Ovary (tissue), 9 donors: ENCODE data around the gene PRDX2. TPM values are rescaled to one million over a fixed set of nuclear protein-coding genes. Genes with fewer than 3 reads are reported as not detected.

Source experiments
- DNase-seq, 5 donors: peaks; one replicate each; pipeline ENCODE4 v3.0.0-alpha.2; 2019 to 2020
- H3K27ac ChIP-seq, 2 donors: fragments of 200-600 bp; one replicate each; pipeline versions ENCODE4 v1.5.1 to v1.8.0; 2019 to 2022
- H3K27me3 ChIP-seq: fragments of 200-600 bp; one replicate; pipeline ENCODE4 v1.8.0; 2022
- H3K36me3 ChIP-seq: fragments of 200-600 bp; sonication (generic); one replicate; pipeline ENCODE4 v1.5.1; 2019
- H3K4me1 ChIP-seq: one replicate; pipeline ENCODE4 v1.8.1; 2013; ENCODE audit warnings: mild to moderate bottlenecking, moderate library complexity; ENCODE audit not compliant: insufficient read depth
- H3K4me3 ChIP-seq: fragments of 200-600 bp; sonication (generic); one replicate; pipeline ENCODE4 v1.5.1; 2017
- H3K9me3 ChIP-seq, 2 donors: fragments of 200-600 bp in 1 of 2; sonication (generic) in 1 of 2; one replicate each; pipeline versions ENCODE4 v1.5.1 to v1.8.1; 2013 to 2019; ENCODE audit warnings: mild to moderate bottlenecking in 1 of 2, moderate library complexity in 1 of 2
- CTCF ChIP-seq, 3 donors: fragments of 450-650 bp in 2 of 3; fragments of 200-600 bp in 1 of 3; IDR thresholded peaks; one replicate each; pipeline versions ENCODE4 v1.5.1 to v1.8.0; 2016 to 2022; ENCODE audit warnings: antibody characterized with exemption in 3 of 3, mild to moderate bottlenecking in 1 of 3
- EP300 ChIP-seq: sonication (generic); formaldehyde crosslinking; IDR thresholded peaks from one replicate; pipeline ENCODE4 v1.6.1; 2017; ENCODE audit warnings: antibody characterized with exemption
- POLR2A ChIP-seq: fragments of 450-650 bp; IDR thresholded peaks from one replicate; pipeline ENCODE4 v1.6.1; 2017; ENCODE audit warnings: antibody characterized with exemption, mild to moderate bottlenecking, moderate library complexity
- WGBS, 3 donors: extraction: QIAGEN DNeasy Blood & Tissue Kit in 1 of 3; methylation state at CpG; one replicate each; pipeline versions ENCODE4 v1.1.5 to v1.1.7; 2013 to 2017; 5-methylcytosine and 5-hydroxymethylcytosine counted together
- intact Hi-C, 4 donors: fragments of 100-400 bp; cut with DNase I; formaldehyde crosslinking; loops; one replicate each; pipeline versions ENCODE4 v1.11.0 to v1.15.1; 2022 to 2023
- polyA plus RNA-seq, 2 donors: library from polyadenylated mRNA; stranded (reverse); fragments of 200-250 nt in 1 of 2; fragments of 350-450 nt in 1 of 2; fragmentation: Illumina TruSeq in 1 of 2; extraction: RNeasy Lipid Tissue Mini Kit (QIAGEN cat#74804) in 1 of 2; gene quantifications; one replicate each; pipeline ENCODE4 v1.2.3, GENCODE V29; 2013 to 2014
- total RNA-seq, 7 donors: library from RNA; depleted of rRNA in 2 of 7; stranded (reverse); fragments of >200 nt in 2 of 7; fragmentation: NEBNext Ultra II Directional in 3 of 7; extraction: Animal tissue kit (Norgen Biotek cat#: 25700) in 3 of 7; gene quantifications; one replicate each; pipeline versions ENCODE4 v1.1.0 to v1.2.4, GENCODE V29; 2016 to 2023
- donor health status: DM: no; HTN: no; CAD: no; lungs with moderate emphysema.
- donor health status: DM: no; HTN: no; CAD: no.
- donor health status: Bipolar disorder and iron deficiency.
- donor health status: DM: yes; HTN: yes; CAD: no.
- donor health status: DM: no; HTN: no; CAD: no.
- donor health status: DM: yes; HTN: yes; CAD: no.

The PRDX2 gene
- total and polyA plus RNA-seq, 9 donors = 98.3 to 321 (median 237) TPM

DNA sequence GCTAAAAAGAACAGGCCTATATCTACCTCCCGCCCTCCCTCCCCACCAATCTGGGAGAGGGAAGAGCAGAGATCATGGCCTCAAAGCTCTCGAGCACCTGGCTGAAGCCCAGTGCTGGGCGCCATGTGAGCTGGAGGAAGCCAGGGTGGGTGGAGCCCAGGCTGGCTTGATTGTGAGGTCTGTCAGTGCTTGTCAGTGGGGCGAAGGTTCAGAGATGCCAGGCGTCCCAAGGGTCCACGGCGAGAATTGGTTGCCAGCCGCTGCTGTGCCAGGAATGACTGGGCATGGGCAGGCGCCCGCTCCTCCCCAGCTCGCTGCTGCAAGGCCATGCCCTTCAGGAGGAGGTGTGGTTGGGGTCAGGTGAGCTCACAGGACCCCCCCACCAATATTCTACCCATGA, 38.5 kb downstream of the PRDX2 start:
- 89 to 91% (median 89%) methylated on average over 11 of the region's 11 CpGs for WGBS, 3 donors
- intact Hi-C loops = loop anchor here in 1 of 4 donors (5.0 kb wide), 2 partner anchors 34 to 84 kb away; no protein-coding TSS in a partner anchor
- H3K36me3 ChIP-seq = no peaks in the 10 kb centered on the region

GRCh38 chr19:12759686-12760085, 41.9 kb downstream of the PRDX2 start:
- DNase-seq = no peak
- WGBS, 3 donors = 85 to 94% (median 89%) methylated on average over 6 of the region's 6 CpGs
- intact Hi-C loops = loop anchor here in 1 of 4 donors (5.0 kb wide), 2 partner anchors 38 to 88 kb away; no protein-coding TSS in a partner anchor
- Histone ChIP-seq H3K36me3 (no peaks in the 10 kb centered on the region), H3K27me3 (no peaks in the 10 kb centered on the region), H3K9me3 (no peaks in the 10 kb centered on the region), H3K4me1 (peaks cover 3% of the 10 kb centered on the region), H3K27ac (no peak overlapping the region), H3K4me3 (no peak overlapping the region)
- TF ChIP-seq CTCF (IDR thresholded peaks at IDR 0.05) = no peak

More for the DNA sequence above, 38.5 kb downstream of the PRDX2 start:
- no peak for DNase-seq
- H3K27ac ChIP-seq = no peak overlapping the region
- H3K4me3 ChIP-seq = no peak overlapping the region
- H3K9me3 ChIP-seq = no peaks in the 10 kb centered on the region
- H3K27me3 ChIP-seq = no peaks in the 10 kb centered on the region
- no peaks in the 10 kb centered on the region for H3K4me1 ChIP-seq
- TF ChIP-seq POLR2A = no peak
- no peak for TF ChIP-seq CTCF (IDR thresholded peaks at IDR 0.05)
- no peak for TF ChIP-seq EP300

DNA sequence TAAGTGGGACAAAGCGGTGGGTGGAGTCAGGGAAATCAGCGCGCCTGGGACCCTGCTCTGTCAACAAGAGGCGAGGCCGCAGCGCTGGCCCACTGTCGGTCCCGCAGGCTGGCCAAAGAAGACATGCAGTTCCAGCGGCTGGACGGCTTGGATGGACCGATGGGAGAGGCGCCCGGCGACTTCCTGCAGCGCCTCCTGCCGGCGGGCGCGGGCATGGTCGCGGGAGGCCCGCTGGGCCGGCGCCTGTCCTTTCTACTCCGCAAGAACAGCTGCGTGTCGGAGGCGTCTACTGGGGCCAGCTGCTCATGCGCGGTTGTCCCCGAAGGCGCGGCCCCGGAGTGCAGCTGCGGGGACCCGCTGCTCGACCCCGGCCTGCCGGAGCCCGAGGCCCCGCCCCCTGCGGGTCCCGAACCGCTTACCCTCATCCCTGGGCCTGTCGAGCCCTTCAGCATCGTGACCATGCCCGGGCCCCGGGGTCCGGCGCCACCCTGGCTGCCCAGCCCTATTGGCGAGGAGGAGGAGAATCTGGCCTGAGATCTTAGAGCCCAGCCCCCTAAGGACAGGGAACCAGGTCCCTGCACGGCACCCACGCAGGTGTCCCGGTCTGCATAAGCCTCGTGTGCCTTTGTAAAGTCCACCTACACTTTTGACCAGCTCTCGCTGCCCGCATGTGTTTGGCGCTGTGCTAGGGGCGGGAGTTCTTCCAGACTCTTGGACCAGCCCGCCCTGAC, 43.9 kb downstream of the PRDX2 start:
- intact Hi-C loops = no loop called here
- Histone ChIP-seq H3K27me3 (no peaks in the 10 kb centered on the region), H3K4me1 (peaks cover 3% of the 10 kb centered on the region), H3K27ac (peak overlapping the region in 1 of 2 donors; percentile 57), H3K9me3 (no peaks in the 10 kb centered on the region), H3K4me3 (no peak overlapping the region), H3K36me3 (no peaks in the 10 kb centered on the region)
- WGBS, 3 donors = 2 to 7% (median 3%) methylated on average over 40 to 60 of the region's 60 CpGs
- DNase-seq = peak; percentile 51 to 84 (median 66)
- TF ChIP-seq CTCF (IDR thresholded peaks at IDR 0.05) (peak; percentile 36 to 78 (median 73)), EP300 (no peak)

- Histone ChIP-seq H3K4me1 (peaks cover 3% of the 10 kb centered on the region), H3K36me3 (no peaks in the 10 kb centered on the region), H3K4me3 (no peak overlapping the region), H3K27me3 (no peaks in the 10 kb centered on the region), H3K27ac (no peak overlapping the region), H3K9me3 (no peaks in the 10 kb centered on the region)
- intact Hi-C loops = no loop called here
- WGBS, 3 donors = 83 to 85% (median 84%) methylated on average over 19 of the region's 19 CpGs
- TF ChIP-seq POLR2A = no peak
- TF ChIP-seq CTCF (IDR thresholded peaks at IDR 0.05) = no peak
- no peak for DNase-seq
Measured at GRCh38 chr19:12756150-12756883, 45.3 kb downstream of the PRDX2 start.
